ENCODE results near the gene PNKD.

Gene PNKD

DNA sequence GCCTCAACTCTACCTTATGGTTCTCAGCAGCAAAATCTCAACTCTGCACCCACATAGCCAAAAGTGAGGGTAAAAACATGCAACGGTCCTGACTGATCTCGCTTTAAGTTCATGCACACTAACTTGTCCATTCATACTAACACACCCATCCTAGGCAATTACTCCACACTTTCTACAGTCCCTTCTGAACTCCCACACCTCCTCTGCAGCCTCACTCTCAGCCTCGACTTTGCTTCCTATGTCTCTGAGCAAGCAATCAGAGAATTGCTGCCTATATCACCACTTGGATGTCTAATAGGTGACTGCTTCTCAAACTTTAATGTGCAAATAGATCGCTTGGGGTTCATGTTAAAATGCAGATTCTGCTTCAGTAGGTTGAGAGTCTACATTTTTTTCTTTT lies 29.8 kb downstream of the PNKD start:
- H3K4me2 ChIP-seq (ENCODE audit: low read depth, low read length, poor library complexity, severe bottlenecking): no peak overlapping the region
- no peaks in the 10 kb centered on the region for H3K79me2 ChIP-seq (ENCODE audit: insufficient read depth, low read length)
- H3K9me2 ChIP-seq (replicated peaks; ENCODE audit: insufficient read depth, low read length): no peaks in the 10 kb centered on the region
- H3K9me3 ChIP-seq (ENCODE audit: insufficient read depth, low read length): no peaks in the 10 kb centered on the region
- no peak overlapping the region for H3K4me3 ChIP-seq (ENCODE audit: insufficient read depth, low read length, poor library complexity, severe bottlenecking)
- H3K27ac ChIP-seq (ENCODE audit: low read depth, low read length): no peak overlapping the region
- no peaks in the 10 kb centered on the region for H3K27me3 ChIP-seq (ENCODE audit: low read length)
- no peak overlapping the region for H3K9ac ChIP-seq (ENCODE audit: low read length)
- TF ChIP-seq EZH2phosphoT487 (conservative IDR thresholded peaks at IDR 0.05; ENCODE audit: low read length): no peak
- TF ChIP-seq, protein P1, sequence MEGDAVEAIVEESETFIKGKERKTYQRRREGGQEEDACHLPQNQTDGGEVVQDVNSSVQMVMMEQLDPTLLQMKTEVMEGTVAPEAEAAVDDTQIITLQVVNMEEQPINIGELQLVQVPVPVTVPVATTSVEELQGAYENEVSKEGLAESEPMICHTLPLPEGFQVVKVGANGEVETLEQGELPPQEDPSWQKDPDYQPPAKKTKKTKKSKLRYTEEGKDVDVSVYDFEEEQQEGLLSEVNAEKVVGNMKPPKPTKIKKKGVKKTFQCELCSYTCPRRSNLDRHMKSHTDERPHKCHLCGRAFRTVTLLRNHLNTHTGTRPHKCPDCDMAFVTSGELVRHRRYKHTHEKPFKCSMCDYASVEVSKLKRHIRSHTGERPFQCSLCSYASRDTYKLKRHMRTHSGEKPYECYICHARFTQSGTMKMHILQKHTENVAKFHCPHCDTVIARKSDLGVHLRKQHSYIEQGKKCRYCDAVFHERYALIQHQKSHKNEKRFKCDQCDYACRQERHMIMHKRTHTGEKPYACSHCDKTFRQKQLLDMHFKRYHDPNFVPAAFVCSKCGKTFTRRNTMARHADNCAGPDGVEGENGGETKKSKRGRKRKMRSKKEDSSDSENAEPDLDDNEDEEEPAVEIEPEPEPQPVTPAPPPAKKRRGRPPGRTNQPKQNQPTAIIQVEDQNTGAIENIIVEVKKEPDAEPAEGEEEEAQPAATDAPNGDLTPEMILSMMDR (IDR thresholded peaks at IDR 0.05; ENCODE audit: insufficient read depth, low read length, poor library complexity, severe bottlenecking): no peak
- no peak overlapping the region for H2AFZ ChIP-seq (ENCODE audit: low read depth, low read length, severe bottlenecking)
- no peaks in the 10 kb centered on the region for H3F3A ChIP-seq (ENCODE audit: insufficient read depth)
- no peaks in the 10 kb centered on the region for H4K20me1 ChIP-seq (ENCODE audit: low read depth, low read length)
- H3K36me3 ChIP-seq (ENCODE audit: low read length): no peaks in the 10 kb centered on the region

DNA sequence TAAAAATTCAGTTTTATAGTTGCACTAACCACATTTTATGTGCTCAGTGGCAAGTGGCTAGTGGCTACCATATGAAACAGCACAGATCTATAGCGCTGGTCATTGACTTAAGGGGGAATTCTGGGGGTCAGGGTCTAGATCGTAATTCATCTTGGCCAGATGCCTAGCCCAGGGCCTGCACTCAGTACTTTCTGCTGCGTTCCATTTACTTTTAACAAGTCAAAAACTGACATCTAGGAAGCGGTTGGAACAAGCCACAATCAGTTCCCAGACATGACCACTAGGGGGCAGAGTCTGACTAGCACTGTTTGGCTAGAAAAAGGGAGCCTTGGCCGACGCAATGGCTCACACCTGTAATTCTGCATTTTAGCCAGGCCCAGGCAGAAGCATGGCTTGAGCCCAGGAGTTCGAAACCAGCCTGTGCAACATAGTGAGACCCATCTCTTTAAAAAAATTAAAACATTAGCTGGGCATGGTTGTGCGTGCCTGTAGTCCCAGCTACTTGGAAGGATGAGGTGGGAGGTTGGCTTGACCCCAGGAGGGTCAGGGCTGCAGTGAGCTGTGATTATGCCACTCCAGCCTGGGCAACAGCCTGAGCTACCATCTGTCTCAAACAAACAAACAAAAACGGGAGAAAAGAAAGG lies 31.0 kb downstream of the PNKD start:
- no peak for TF ChIP-seq EZH2phosphoT487 (conservative IDR thresholded peaks at IDR 0.05; ENCODE audit: low read length)
- TF ChIP-seq, protein P1 (IDR thresholded peaks at IDR 0.05; ENCODE audit: insufficient read depth, low read length, poor library complexity, severe bottlenecking): peak; percentile 85
- H3K4me2 ChIP-seq (ENCODE audit: low read depth, low read length, poor library complexity, severe bottlenecking): no peak overlapping the region
- H3K4me3 ChIP-seq (ENCODE audit: insufficient read depth, low read length, poor library complexity, severe bottlenecking): no peak overlapping the region
- H3K27ac ChIP-seq (ENCODE audit: low read depth, low read length): no peak overlapping the region
- H3K79me2 ChIP-seq (ENCODE audit: insufficient read depth, low read length): no peaks in the 10 kb centered on the region
- H2AFZ ChIP-seq (ENCODE audit: low read depth, low read length, severe bottlenecking): no peak overlapping the region
- no peaks in the 10 kb centered on the region for H3K27me3 ChIP-seq (ENCODE audit: low read length)
- H3K9me3 ChIP-seq (ENCODE audit: insufficient read depth, low read length): no peaks in the 10 kb centered on the region
- no peaks in the 10 kb centered on the region for H3K36me3 ChIP-seq (ENCODE audit: low read length)
- no peak overlapping the region for H3K9ac ChIP-seq (ENCODE audit: low read length)
- no peaks in the 10 kb centered on the region for H3F3A ChIP-seq (ENCODE audit: insufficient read depth)
- H4K20me1 ChIP-seq (ENCODE audit: low read depth, low read length): no peaks in the 10 kb centered on the region
- H3K9me2 ChIP-seq (replicated peaks; ENCODE audit: insufficient read depth, low read length): no peaks in the 10 kb centered on the region

DNA sequence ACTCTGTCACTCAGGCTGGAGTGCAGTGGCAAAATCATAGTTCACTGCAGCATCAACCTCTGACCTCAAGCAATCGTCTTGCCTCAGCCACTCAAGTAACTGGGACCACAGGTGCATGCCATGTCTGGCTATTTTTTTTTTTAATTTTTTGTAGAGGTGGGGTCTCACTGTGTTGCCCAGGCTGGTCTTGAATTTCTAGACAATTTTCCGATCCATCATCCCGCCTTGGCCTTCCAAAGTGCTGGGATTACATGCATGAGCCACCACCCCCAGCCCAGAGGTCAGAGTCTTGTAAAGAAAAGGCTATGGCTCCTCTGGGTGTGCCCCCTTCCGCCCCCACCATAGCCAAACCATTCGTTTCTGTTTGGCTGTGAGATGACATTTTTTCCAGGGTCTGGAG lies 35.1 kb downstream of the PNKD start:
- no peaks in the 10 kb centered on the region for H3K9me3 ChIP-seq (ENCODE audit: insufficient read depth, low read length)

More for the DNA sequence above, 35.1 kb downstream of the PNKD start:
- no peak overlapping the region for H3K27ac ChIP-seq (ENCODE audit: low read depth, low read length)
- H4K20me1 ChIP-seq (ENCODE audit: low read depth, low read length): no peaks in the 10 kb centered on the region
- H3K79me2 ChIP-seq (ENCODE audit: insufficient read depth, low read length): no peaks in the 10 kb centered on the region
- no peak for TF ChIP-seq EZH2phosphoT487 (conservative IDR thresholded peaks at IDR 0.05; ENCODE audit: low read length)
- TF ChIP-seq, protein P1 (IDR thresholded peaks at IDR 0.05; ENCODE audit: insufficient read depth, low read length, poor library complexity, severe bottlenecking): no peak
- no peaks in the 10 kb centered on the region for H3K27me3 ChIP-seq (ENCODE audit: low read length)
- H3K4me2 ChIP-seq (ENCODE audit: low read depth, low read length, poor library complexity, severe bottlenecking): no peak overlapping the region
- no peaks in the 10 kb centered on the region for H3F3A ChIP-seq (ENCODE audit: insufficient read depth)
- H2AFZ ChIP-seq (ENCODE audit: low read depth, low read length, severe bottlenecking): no peak overlapping the region
- H3K9ac ChIP-seq (ENCODE audit: low read length): no peak overlapping the region
- no peaks in the 10 kb centered on the region for H3K36me3 ChIP-seq (ENCODE audit: low read length)
- no peak overlapping the region for H3K4me3 ChIP-seq (ENCODE audit: insufficient read depth, low read length, poor library complexity, severe bottlenecking)
- H3K9me2 ChIP-seq (replicated peaks; ENCODE audit: insufficient read depth, low read length): no peaks in the 10 kb centered on the region

Measured in SU-DHL-6 (cell line).